Urinary bladder (tissue), 4 donors: ENCODE data around the gene PPP1R3C. TPM values are rescaled to one million over a fixed set of nuclear protein-coding genes. Genes with fewer than 3 reads are reported as not detected.

Source experiments
- DNase-seq: peaks from one replicate; pipeline ENCODE4 v3.0.0-alpha.2; 2015; ENCODE audit errors: extremely low spot score
- H3K27ac ChIP-seq: one replicate; pipeline ENCODE4 v1.5.1; 2013; ENCODE audit warnings: low read depth, mild to moderate bottlenecking, moderate library complexity
- H3K36me3 ChIP-seq: one replicate; pipeline ENCODE4 v1.6.1; 2013; ENCODE audit warnings: mild to moderate bottlenecking, moderate library complexity; ENCODE audit not compliant: insufficient read depth
- H3K4me1 ChIP-seq: one replicate; pipeline ENCODE4 v1.6.1; 2013; ENCODE audit warnings: mild to moderate bottlenecking, moderate library complexity; ENCODE audit not compliant: insufficient read depth
- H3K4me3 ChIP-seq: one replicate; pipeline ENCODE4 v1.5.1; 2013; ENCODE audit warnings: low read depth, low read length
- WGBS: extraction: QIAGEN DNeasy Blood & Tissue Kit; methylation state at CpG from one replicate; pipeline ENCODE4 v1.1.7; 2013; 5-methylcytosine and 5-hydroxymethylcytosine counted together
- polyA plus RNA-seq: library from polyadenylated mRNA; stranded (reverse); fragments of 200-250 nt; gene quantifications from one replicate; pipeline ENCODE4 v1.2.3, GENCODE V29; 2013
- total RNA-seq: library from RNA; depleted of rRNA; stranded (reverse); fragments of >200 nt; gene quantifications from one replicate; pipeline ENCODE4 v1.2.3, GENCODE V29; 2014
- donor health status: healthy with polysubstance abuse.
- donor health status: healthy.

PPP1R3C gene
- total RNA-seq: 129 TPM
- polyA plus RNA-seq: 24.5 TPM

GRCh38 chr10:91632671-91633550 is at the start of gene PPP1R3C:
Gene PPP1R3C, minus strand, starts transcription at chr10:91633071. Its CDS starts 102 bp downstream, at chr10:91632969.
- Histone ChIP-seq H3K27ac (peak within 1 kb of the TSS; percentile 67), H3K4me1 (no peaks in the 10 kb centered on the region), H3K36me3 (no peaks in the 10 kb centered on the region), H3K4me3 (peak within 1 kb of the TSS; percentile 52)
- DNase-seq: no peak
- 1% methylated on average over 61 of the region's 61 CpGs for WGBS

GRCh38 chr10:91681361-91682276 is 48.7 kb upstream of the PPP1R3C start:
- H3K4me3 ChIP-seq: no peak overlapping the region
- H3K36me3 ChIP-seq: no peaks in the 10 kb centered on the region
- H3K27ac ChIP-seq: no peak overlapping the region
- no peaks in the 10 kb centered on the region for H3K4me1 ChIP-seq
- no peak for DNase-seq
- 71% methylated on average over 12 of the region's 12 CpGs for WGBS

GRCh38 chr10:91680487-91680886 is 47.6 kb upstream of the PPP1R3C start:
- no peaks in the 10 kb centered on the region for H3K4me1 ChIP-seq
- no peak for DNase-seq
- WGBS: 91% methylated on average over 3 of the region's 3 CpGs
- H3K4me3 ChIP-seq: no peak overlapping the region
- H3K27ac ChIP-seq: no peak overlapping the region
- no peaks in the 10 kb centered on the region for H3K36me3 ChIP-seq

GRCh38 chr10:91679296-91679695 is 46.4 kb upstream of the PPP1R3C start:
- Histone ChIP-seq H3K27ac (no peak overlapping the region), H3K4me3 (no peak overlapping the region), H3K36me3 (no peaks in the 10 kb centered on the region), H3K4me1 (no peaks in the 10 kb centered on the region)
- 94% methylated on average over 3 of the region's 3 CpGs for WGBS
- no peak for DNase-seq

- no peak for DNase-seq
- WGBS: 83% methylated on average over 2 of the region's 2 CpGs
Observed at GRCh38 chr10:91677911-91678310, 45.0 kb upstream of the PPP1R3C start.

GRCh38 chr10:91672021-91672608 is 39.2 kb upstream of the PPP1R3C start:
- no peak overlapping the region for H3K4me3 ChIP-seq
- no peak overlapping the region for H3K27ac ChIP-seq
- no peak for DNase-seq
- 38% methylated on average over 5 of the region's 5 CpGs for WGBS
- H3K4me1 ChIP-seq: no peaks in the 10 kb centered on the region
- no peaks in the 10 kb centered on the region for H3K36me3 ChIP-seq

More at GRCh38 chr10:91677911-91678310, 45.0 kb upstream of the PPP1R3C start:
- Histone ChIP-seq H3K4me3 (no peak overlapping the region), H3K4me1 (no peaks in the 10 kb centered on the region), H3K27ac (no peak overlapping the region), H3K36me3 (no peaks in the 10 kb centered on the region)

GRCh38 chr10:91668913-91669312 is 36.0 kb upstream of the PPP1R3C start:
- H3K4me3 ChIP-seq: no peak overlapping the region
- H3K27ac ChIP-seq: no peak overlapping the region
- no peaks in the 10 kb centered on the region for H3K36me3 ChIP-seq
- DNase-seq: no peak
- WGBS: 68% methylated on average over 3 of the region's 3 CpGs
- no peaks in the 10 kb centered on the region for H3K4me1 ChIP-seq

- no peak overlapping the region for H3K4me3 ChIP-seq
- no peaks in the 10 kb centered on the region for H3K36me3 ChIP-seq
- no peaks in the 10 kb centered on the region for H3K4me1 ChIP-seq
- no peak for DNase-seq
- H3K27ac ChIP-seq: no peak overlapping the region
Observed at GRCh38 chr10:91665842-91666241, 33.0 kb upstream of the PPP1R3C start.

GRCh38 chr10:91664426-91664825 is 31.6 kb upstream of the PPP1R3C start:
- WGBS: 93% methylated on average over 2 of the region's 2 CpGs
- Histone ChIP-seq H3K4me3 (no peak overlapping the region), H3K27ac (no peak overlapping the region), H3K4me1 (no peaks in the 10 kb centered on the region), H3K36me3 (no peaks in the 10 kb centered on the region)
- DNase-seq: no peak

GRCh38 chr10:91662993-91663392 is 30.1 kb upstream of the PPP1R3C start:
- no peaks in the 10 kb centered on the region for H3K36me3 ChIP-seq
- no peaks in the 10 kb centered on the region for H3K4me1 ChIP-seq
- WGBS: 90% methylated on average over 1 of the region's 1 CpG
- no peak overlapping the region for H3K4me3 ChIP-seq
- no peak for DNase-seq
- H3K27ac ChIP-seq: no peak overlapping the region

- no peak overlapping the region for H3K27ac ChIP-seq
- no peak for DNase-seq
- no peak overlapping the region for H3K4me3 ChIP-seq
- WGBS: 67% methylated on average over 6 of the region's 6 CpGs
- H3K4me1 ChIP-seq: no peaks in the 10 kb centered on the region
- no peaks in the 10 kb centered on the region for H3K36me3 ChIP-seq
Observed at GRCh38 chr10:91653219-91653870, 20.5 kb upstream of the PPP1R3C start.

- no peaks in the 10 kb centered on the region for H3K4me1 ChIP-seq
- no peak overlapping the region for H3K27ac ChIP-seq
- DNase-seq: no peak
- no peak overlapping the region for H3K4me3 ChIP-seq
- 65% methylated on average over 6 of the region's 6 CpGs for WGBS
- no peaks in the 10 kb centered on the region for H3K36me3 ChIP-seq
Observed at GRCh38 chr10:91652364-91652763, 19.5 kb upstream of the PPP1R3C start.

- Histone ChIP-seq H3K27ac (no peak overlapping the region), H3K4me1 (no peaks in the 10 kb centered on the region), H3K36me3 (no peaks in the 10 kb centered on the region), H3K4me3 (no peak overlapping the region)
- 78% methylated on average over 5 of the region's 5 CpGs for WGBS
- DNase-seq: no peak
Observed at GRCh38 chr10:91643700-91644099, 10.8 kb upstream of the PPP1R3C start.
